ENCODE results near the gene PPIL3.

Gene PPIL3

GRCh38 chr2:200860092-200860795 is 28.6 kb downstream of the PPIL3 start:
- peak; percentile 8 for DNase-seq

GRCh38 chr2:200856806-200857205 is 32.1 kb downstream of the PPIL3 start:
- no peak for DNase-seq

DNA sequence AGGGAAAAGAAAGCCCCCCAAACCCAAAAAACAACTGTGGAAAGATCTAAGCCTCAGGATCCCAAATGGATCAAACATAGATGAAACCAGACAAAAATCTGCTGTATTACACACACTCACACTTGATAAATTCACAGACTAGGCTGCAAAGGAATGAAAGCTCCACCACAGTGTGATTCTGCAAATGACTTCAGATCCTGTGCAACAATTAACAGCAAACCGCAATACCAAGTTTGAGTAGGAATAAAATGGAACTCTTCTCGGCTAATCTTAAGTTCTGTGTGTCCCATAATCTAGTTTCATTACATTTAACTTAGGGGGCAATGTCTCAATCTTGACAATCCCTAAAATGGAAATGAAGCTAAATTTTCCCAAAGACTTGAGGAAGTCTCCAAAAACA is 36.3 kb downstream of the PPIL3 start:
- DNase-seq = no peak

- DNase-seq = no peak
Observed at GRCh38 chr2:200851398-200852248, 37.3 kb downstream of the PPIL3 start.

DNA sequence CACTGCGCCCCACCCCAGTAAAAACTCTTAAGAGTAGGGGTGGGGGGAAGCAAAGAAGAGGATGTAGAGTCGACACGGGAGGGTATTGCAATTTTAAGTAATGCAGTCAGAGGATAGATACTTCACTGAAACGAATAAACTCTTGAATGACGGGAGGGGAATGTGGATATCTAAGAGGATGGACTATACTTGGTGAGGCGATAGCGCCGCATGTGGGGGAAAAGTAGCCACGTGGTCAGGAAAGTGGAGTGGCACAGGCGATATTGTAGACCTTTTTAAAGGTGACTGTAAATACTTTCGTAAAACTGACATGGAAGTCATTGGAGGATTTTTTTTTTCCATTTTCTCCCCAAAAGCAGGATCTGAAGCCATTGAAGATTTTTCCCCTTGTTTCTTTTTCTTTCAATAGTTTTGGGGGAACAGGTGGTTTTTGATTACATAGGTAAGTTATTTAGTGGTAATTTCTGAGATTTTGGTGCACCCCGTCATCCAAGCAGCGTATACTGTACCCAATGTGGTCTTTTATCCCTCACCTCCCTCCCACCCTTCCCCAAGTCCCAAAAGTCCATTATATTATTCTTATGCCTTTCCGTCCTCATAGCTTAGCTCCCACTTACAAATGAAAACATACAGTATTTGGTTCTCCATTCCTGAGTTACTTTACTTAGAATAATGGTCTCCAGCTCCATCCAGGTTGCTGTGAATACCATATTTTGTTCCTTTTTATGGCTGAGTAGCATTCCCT is 38.2 kb downstream of the PPIL3 start:
- DNase-seq = no peak

DNA sequence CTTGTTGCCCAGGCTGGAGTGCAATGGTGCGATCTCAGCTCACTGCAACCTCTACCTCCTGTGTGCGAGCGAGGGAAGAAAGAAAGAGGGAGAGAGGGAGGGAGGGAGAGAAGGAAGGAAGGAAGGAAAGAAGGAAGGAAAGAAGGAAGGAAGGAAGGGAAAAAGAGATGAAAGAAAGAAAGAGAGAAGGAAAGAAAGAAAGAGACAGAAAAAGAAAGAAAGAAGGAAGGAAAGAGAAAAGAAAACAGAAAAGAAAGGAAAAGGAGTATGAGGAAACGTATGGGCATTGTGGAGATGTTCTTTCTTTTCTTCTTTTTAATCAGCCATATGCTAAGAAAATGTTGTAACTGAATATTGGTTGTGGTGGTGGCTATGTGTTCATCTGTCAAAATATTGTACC is 40.9 kb downstream of the PPIL3 start:
- no peak for DNase-seq

GRCh38 chr2:200847269-200847668 is 41.6 kb downstream of the PPIL3 start:
- DNase-seq = no peak

GRCh38 chr2:200845669-200846325 is 43.1 kb downstream of the PPIL3 start:
- no peak for DNase-seq

DNA sequence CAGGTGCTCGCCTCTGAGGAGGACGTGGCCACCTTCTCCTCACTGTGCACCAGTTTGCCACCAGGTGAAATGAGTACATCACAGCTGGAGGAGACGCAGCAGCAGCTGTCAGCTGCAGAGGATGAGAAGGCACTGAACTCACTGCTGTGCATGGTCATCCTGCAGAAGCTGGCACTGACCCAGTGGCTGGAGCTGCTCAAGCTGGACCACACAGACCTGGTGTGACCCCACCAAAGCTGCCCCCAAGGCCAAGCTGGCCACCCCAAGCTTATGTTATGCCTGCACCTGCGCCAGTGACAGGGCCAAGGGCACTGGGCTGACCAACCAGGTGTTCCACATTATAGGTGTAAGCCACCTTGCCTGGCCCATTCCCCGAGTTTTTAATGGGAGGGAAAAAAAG is 43.7 kb downstream of the PPIL3 start:
- no peak for DNase-seq

GRCh38 chr2:200843993-200844948 is 44.6 kb downstream of the PPIL3 start:
- no peak for DNase-seq

DNA sequence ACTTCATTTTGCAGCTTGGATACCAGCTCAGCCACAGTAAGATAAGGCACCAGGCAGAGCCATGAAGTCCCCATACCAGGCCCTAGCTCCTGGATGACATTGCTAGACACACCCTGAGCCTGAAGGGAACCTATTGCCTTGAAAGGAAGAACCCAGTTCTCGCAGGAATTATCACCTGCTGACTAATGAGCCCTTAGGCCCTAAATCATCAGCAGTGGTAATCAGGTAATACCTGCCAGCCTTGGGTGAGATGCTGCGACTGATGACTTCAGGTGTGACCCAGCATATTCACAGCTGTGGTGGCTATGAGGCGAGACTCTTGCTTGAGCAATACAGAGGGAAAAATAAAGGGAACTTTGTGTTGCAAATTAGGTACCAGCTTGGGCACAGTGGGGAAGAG is 49.4 kb downstream of the PPIL3 start:
- no peak for DNase-seq

- DNase-seq = no peak
Observed at GRCh38 chr2:200834701-200835100, 54.2 kb downstream of the PPIL3 start.

DNA sequence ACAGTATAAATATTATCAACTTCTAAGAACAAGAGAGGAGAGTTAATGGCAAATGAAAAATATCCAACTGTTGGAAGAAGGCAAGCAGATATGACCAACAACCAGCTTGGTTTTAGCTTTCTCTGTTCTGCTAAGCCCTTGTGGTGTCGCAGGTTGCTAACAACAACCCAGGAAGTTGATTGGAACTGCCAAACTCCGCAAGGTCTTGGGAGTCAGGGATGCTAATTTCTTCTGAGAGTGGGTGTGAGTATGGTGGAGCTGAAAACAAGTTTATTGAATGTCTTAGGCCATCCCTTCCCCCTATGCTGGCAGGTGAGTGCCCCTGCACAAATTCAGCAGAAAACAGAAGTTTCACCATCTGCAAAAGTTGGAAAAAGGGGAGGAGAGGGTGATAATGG is 59.6 kb downstream of the PPIL3 start:
- DNase-seq = no peak

DNA sequence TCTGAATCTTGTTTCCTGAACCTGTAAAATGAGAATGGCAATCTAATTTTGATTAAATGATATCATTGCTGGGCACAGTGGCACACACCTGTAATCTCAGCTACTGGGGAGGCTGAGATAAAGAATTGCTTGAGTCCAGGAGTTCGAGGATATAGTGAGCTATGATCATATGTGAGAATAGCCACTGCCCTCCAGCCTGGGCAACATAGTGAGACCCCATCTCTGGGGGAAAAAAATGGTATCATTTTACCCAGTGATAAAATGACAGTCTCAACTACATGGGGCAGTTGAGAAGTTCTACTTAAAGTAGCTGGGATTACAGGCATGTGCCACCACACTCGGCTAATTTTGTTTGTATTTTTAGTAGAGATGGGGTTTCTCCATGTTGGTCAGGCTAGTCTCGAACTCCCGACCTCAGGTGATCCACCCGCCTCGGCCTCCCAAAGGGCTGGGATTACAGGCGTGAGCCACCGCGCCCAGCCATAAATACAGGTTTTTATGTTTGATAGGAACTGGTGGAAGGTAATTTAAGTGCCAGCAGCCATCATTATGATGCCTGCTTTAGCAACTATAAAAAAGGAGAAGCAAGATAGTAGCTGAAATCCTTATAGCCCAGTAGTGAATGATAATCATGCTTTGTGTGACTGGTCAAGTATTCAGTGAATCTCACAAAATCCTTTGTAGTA is 60.2 kb downstream of the PPIL3 start:
- no peak for DNase-seq

GRCh38 chr2:200828104-200828503 is 60.8 kb downstream of the PPIL3 start:
- no peak for DNase-seq

- no peak for DNase-seq
Observed at GRCh38 chr2:200821686-200822245, 67.1 kb downstream of the PPIL3 start.

Measured in kidney glomerular epithelial cell (primary cell).